Epithelial cell of proximal tubule (primary cell): ENCODE results near the gene UQCRHL. TPM values are rescaled to one million over a fixed set of nuclear protein-coding genes. Genes with fewer than 3 reads are reported as not detected.
"Not testable (repeated sequence)": the region's sequence is repeated elsewhere in the genome, so short reads cannot be mapped to it uniquely, and the experiment has no call there.

Experiments used
- DNase-seq: peaks from one replicate; pipeline ENCODE4 v3.0.0-alpha.2; 2011; ENCODE audit warnings: low read depth
- H3K4me3 ChIP-seq: 2 replicates; pipeline ENCODE4 v1.5.1; 2011; ENCODE audit warnings: low read depth, mild to moderate bottlenecking, low read length
- CTCF ChIP-seq: conservative IDR thresholded peaks from 2 replicates; pipeline ENCODE4 v1.5.1; 2012; ENCODE audit warnings: low read depth, mild to moderate bottlenecking, low read length
- total RNA-seq: library from RNA; depleted of rRNA; stranded (reverse); fragments of >200 nt; gene quantifications from 2 replicates; pipeline ENCODE4 v1.2.3, GENCODE V29; 2015

Gene UQCRHL
- total RNA-seq, 1 donor from 2014 or later, result 1.4 TPM

- no peak for TF ChIP-seq CTCF
- no peak for DNase-seq
- H3K4me3 ChIP-seq, result peak overlapping the region; percentile 68
Measured at GRCh38 chr1:15833842-15834405, 26.5 kb upstream of the UQCRHL start.

GRCh38 chr1:15833069-15833679 is 25.7 kb upstream of the UQCRHL start:
- H3K4me3 ChIP-seq, result peak overlapping the region; percentile 68
- DNase-seq, result no peak
- TF ChIP-seq CTCF, result no peak

- no peak for DNase-seq
- H3K4me3 ChIP-seq, result no peak overlapping the region
- no peak for TF ChIP-seq CTCF
Measured at GRCh38 chr1:15830258-15830657, 22.8 kb upstream of the UQCRHL start.

GRCh38 chr1:15828931-15829330 is 21.5 kb upstream of the UQCRHL start:
- DNase-seq, result not testable (repeated sequence)

GRCh38 chr1:15827567-15827966 is 20.1 kb upstream of the UQCRHL start:
- not testable (repeated sequence) for H3K4me3 ChIP-seq, DNase-seq

More at GRCh38 chr1:15828931-15829330, 21.5 kb upstream of the UQCRHL start:
- not testable (repeated sequence) for H3K4me3 ChIP-seq

- no peak for TF ChIP-seq CTCF
- no peak for DNase-seq
- no peak overlapping the region for H3K4me3 ChIP-seq
Measured at GRCh38 chr1:15826810-15827507, 19.5 kb upstream of the UQCRHL start.

GRCh38 chr1:15825800-15826199 is 18.4 kb upstream of the UQCRHL start:
- no peak for DNase-seq
- no peak for TF ChIP-seq CTCF

GRCh38 chr1:15820478-15820877 is 13.0 kb upstream of the UQCRHL start:
- no peak for TF ChIP-seq CTCF
- no peak for DNase-seq
- H3K4me3 ChIP-seq, result no peak overlapping the region

More at GRCh38 chr1:15825800-15826199, 18.4 kb upstream of the UQCRHL start:
- no peak overlapping the region for H3K4me3 ChIP-seq
